ENCODE measurements around the gene UGT1A6. TPM values are rescaled to one million over a fixed set of nuclear protein-coding genes. Genes with fewer than 3 reads are reported as not detected.

UGT1A6 gene
- total RNA-seq, 4 donors from 2014 or later: 13.5 to 40.2 (median 18.1) TPM

DNA sequence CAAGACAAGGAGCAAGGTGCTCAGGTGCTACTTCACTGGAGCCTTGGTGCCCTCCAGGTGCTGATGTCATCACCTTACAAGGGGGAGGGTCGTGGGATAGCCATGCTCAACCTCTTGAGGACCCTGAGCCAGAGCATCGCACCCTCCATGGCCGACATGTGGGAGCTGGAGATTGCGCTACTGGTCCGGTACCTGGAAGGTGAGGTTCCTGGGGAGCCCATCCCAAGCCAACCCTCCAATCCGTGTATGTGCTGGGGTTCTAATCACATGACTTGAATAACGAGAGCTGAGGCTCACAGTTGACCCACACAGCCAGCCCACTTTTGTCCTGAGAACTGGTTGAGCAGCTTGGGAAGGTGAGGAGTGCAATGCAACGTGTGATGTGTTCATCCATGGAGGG lies 111.3 kb downstream of the UGT1A6 start:
- no peak for DNase-seq
- WGBS, 2 donors (ENCODE audit: low coverage in 1 of 2): 60% methylated on average over 7 of the region's 8 CpGs; no CpG with 5 or more reads in 1 of the 2 donors
- H3K27me3 ChIP-seq: no peaks in the 10 kb centered on the region
- TF ChIP-seq, protein P1, sequence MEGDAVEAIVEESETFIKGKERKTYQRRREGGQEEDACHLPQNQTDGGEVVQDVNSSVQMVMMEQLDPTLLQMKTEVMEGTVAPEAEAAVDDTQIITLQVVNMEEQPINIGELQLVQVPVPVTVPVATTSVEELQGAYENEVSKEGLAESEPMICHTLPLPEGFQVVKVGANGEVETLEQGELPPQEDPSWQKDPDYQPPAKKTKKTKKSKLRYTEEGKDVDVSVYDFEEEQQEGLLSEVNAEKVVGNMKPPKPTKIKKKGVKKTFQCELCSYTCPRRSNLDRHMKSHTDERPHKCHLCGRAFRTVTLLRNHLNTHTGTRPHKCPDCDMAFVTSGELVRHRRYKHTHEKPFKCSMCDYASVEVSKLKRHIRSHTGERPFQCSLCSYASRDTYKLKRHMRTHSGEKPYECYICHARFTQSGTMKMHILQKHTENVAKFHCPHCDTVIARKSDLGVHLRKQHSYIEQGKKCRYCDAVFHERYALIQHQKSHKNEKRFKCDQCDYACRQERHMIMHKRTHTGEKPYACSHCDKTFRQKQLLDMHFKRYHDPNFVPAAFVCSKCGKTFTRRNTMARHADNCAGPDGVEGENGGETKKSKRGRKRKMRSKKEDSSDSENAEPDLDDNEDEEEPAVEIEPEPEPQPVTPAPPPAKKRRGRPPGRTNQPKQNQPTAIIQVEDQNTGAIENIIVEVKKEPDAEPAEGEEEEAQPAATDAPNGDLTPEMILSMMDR (IDR thresholded peaks at IDR 0.05): no peak
- TF ChIP-seq POLR2AphosphoS5 (IDR thresholded peaks at IDR 0.05) (no peak), EP300 (IDR thresholded peaks at IDR 0.05; ENCODE audit: low read depth) (no peak), POLR2A (IDR thresholded peaks at IDR 0.05) (no peak)
- in situ Hi-C loops (cut with MboI; ENCODE audit: low pct_ligation_motif_present in 1 of 4, low pct_unique_long_range_greater_than_20kb in 1 of 4, low sequenced_read_pairs in 3 of 4) (no loop called here), intact Hi-C loops (cut with DNase I; ENCODE audit: low total_unique reads) (no loop called here)
- H3K36me3 ChIP-seq: no peaks in the 10 kb centered on the region
- no peak overlapping the region for H3K27ac ChIP-seq
- no peaks in the 10 kb centered on the region for H3K4me1 ChIP-seq
- no peaks in the 10 kb centered on the region for H3K9me3 ChIP-seq
- no peak overlapping the region for H3K4me3 ChIP-seq

- Histone ChIP-seq H3K4me1 (no peaks in the 10 kb centered on the region), H3K27me3 (no peaks in the 10 kb centered on the region), H3K36me3 (no peaks in the 10 kb centered on the region), H3K27ac (no peak overlapping the region), H3K4me3 (no peak overlapping the region), H3K9me3 (no peaks in the 10 kb centered on the region)
- intact Hi-C loops (cut with DNase I; ENCODE audit: low total_unique reads) (no loop called here), in situ Hi-C loops (cut with MboI; ENCODE audit: low pct_ligation_motif_present in 1 of 4, low pct_unique_long_range_greater_than_20kb in 1 of 4, low sequenced_read_pairs in 3 of 4) (no loop called here)
- WGBS, 2 donors (ENCODE audit: low coverage in 1 of 2): 78% methylated on average over 3 to 10 of the region's 12 CpGs
- no peak for TF ChIP-seq POLR2A (IDR thresholded peaks at IDR 0.05)
- no peak for TF ChIP-seq POLR2AphosphoS5 (IDR thresholded peaks at IDR 0.05)
- no peak for TF ChIP-seq EP300 (IDR thresholded peaks at IDR 0.05; ENCODE audit: low read depth)
- TF ChIP-seq, protein P1 (IDR thresholded peaks at IDR 0.05): no peak
- DNase-seq: no peak
Observed at GRCh38 chr2:233807215-233807865, 114.7 kb downstream of the UGT1A6 start.

- in situ Hi-C loops (cut with MboI; ENCODE audit: low pct_ligation_motif_present in 1 of 4, low pct_unique_long_range_greater_than_20kb in 1 of 4, low sequenced_read_pairs in 3 of 4): no loop called here
- TF ChIP-seq EP300 (IDR thresholded peaks at IDR 0.05; ENCODE audit: low read depth) (no peak), POLR2AphosphoS5 (IDR thresholded peaks at IDR 0.05) (no peak), POLR2A (IDR thresholded peaks at IDR 0.05) (no peak)
- TF ChIP-seq, protein P1 (IDR thresholded peaks at IDR 0.05): no peak
- H3K27ac ChIP-seq: no peak overlapping the region
- H3K4me3 ChIP-seq: no peak overlapping the region
- no peaks in the 10 kb centered on the region for H3K36me3 ChIP-seq
- H3K9me3 ChIP-seq: no peaks in the 10 kb centered on the region
- intact Hi-C loops (cut with DNase I; ENCODE audit: low total_unique reads): no loop called here
- no peaks in the 10 kb centered on the region for H3K27me3 ChIP-seq
- WGBS, 2 donors (ENCODE audit: low coverage in 1 of 2): 73% methylated on average over 10 of the region's 10 CpGs; no CpG with 5 or more reads in 1 of the 2 donors
- no peaks in the 10 kb centered on the region for H3K4me1 ChIP-seq
- DNase-seq: no peak
Observed at GRCh38 chr2:233807966-233808935, 115.6 kb downstream of the UGT1A6 start.

- intact Hi-C loops (cut with DNase I; ENCODE audit: low total_unique reads) (no loop called here), in situ Hi-C loops (cut with MboI; ENCODE audit: low pct_ligation_motif_present in 1 of 4, low pct_unique_long_range_greater_than_20kb in 1 of 4, low sequenced_read_pairs in 3 of 4) (no loop called here)
- Histone ChIP-seq H3K27ac (no peak overlapping the region), H3K4me1 (no peaks in the 10 kb centered on the region), H3K36me3 (no peaks in the 10 kb centered on the region), H3K27me3 (no peaks in the 10 kb centered on the region), H3K9me3 (no peaks in the 10 kb centered on the region), H3K4me3 (no peak overlapping the region)
- TF ChIP-seq EP300 (IDR thresholded peaks at IDR 0.05; ENCODE audit: low read depth) (no peak), POLR2A (IDR thresholded peaks at IDR 0.05) (no peak), POLR2AphosphoS5 (IDR thresholded peaks at IDR 0.05) (no peak)
- TF ChIP-seq, protein P1 (IDR thresholded peaks at IDR 0.05): no peak
- 72% methylated on average over 6 of the region's 6 CpGs; no CpG with 5 or more reads in 1 of the 2 donors for WGBS, 2 donors (ENCODE audit: low coverage in 1 of 2)
- DNase-seq: no peak
Observed at GRCh38 chr2:233810385-233810784, 117.7 kb downstream of the UGT1A6 start.
